G401.6 (cell line): ENCODE data around the gene ACTR2.

Experiments used
- FAIRE-seq: peaks from 2 replicates; lab custom pipeline; 2012; peaks lifted over from hg19 to GRCh38; lab: Jason Lieb, UNC

ACTR2 gene

GRCh38 chr2:65281627-65282351 lies 54.2 kb downstream of the ACTR2 start:
- no peak for FAIRE-seq

DNA sequence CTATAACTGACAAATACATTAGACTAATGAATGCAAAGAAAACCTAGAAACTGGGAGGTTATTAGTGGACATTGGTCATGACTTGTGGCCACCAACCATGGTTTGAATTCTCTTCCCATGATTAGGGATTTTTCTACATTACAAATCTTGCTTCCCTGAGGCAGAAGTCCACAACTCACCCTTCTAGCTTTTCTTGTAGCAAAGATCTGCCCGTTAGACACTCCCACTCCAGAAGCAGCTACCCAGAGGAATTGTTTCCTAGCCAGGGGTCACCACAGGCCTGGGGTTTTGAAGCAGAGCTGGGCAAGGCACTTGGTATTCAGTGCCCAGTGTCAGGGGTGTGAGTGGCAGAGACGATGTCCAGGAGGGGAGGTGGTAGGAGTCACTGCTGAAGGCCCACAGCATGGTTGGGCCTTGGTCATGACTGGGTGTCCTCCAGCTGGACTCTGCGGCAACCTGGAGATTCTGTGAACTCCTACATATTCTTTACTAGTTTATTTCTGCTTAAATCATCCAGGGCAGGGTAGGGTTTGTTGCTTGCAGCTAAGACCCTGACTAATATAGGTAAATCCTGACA lies 54.9 kb downstream of the ACTR2 start:
- no peak for FAIRE-seq

DNA sequence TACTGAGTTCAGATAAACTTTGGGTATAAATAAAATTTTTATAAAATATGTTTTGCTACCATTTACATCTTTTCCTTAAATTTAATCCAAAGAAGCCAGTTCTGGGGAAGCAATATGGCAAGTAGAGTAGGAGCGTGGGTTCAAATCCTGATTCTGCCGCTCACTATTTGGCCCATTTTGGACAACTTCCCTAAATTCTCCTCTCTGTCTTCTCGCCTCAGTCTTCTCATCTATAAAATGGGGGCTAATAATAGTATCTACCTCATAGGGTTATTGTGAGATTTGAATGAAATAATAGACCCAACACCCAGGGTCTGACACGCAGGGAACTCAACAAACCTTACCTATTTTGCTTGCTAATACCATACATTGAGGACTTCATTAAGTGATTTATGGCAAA lies 59.7 kb downstream of the ACTR2 start:
- no peak for FAIRE-seq

GRCh38 chr2:65291216-65292105 lies 63.8 kb downstream of the ACTR2 start:
- FAIRE-seq: no peak

DNA sequence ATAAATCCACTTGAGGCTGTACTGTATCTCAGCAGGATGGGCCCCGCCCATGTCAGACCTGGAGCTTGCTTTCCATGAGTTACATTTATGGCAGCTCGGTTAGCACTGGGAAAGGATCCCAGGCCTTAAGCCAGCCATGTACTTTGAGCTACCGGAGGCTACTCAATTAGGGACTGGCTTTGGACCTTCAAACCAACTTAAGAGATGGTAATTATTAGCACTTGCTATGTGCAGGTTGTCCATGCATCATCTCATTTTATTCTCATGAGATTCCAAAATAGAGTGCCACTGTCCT lies 64.4 kb downstream of the ACTR2 start:
- no peak for FAIRE-seq

- no peak for FAIRE-seq
These were observed 64.9 kb downstream of the ACTR2 start for GRCh38 chr2:65292461-65293011.

DNA sequence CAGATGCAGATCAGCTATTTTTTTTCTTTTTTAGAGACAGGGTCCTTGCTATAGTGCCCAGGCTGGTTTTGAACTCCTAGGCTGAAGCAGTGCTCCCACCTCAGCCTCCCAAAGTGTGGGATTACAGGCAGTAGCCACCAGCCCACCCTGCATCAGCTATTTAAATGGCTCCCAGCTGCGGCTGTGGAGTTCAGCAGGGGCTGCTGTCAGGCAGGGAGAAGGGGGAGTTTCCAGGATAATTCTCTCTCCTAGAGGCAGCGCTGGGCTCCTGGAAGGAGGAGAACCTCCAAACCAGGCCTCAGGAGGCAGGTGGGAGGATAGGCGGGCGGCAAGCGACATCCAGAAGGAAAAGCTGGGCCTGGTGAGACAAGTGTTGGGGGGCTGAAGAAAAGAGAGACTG lies 65.7 kb downstream of the ACTR2 start:
- FAIRE-seq: no peak

- no peak for FAIRE-seq
These were observed 66.5 kb downstream of the ACTR2 start for GRCh38 chr2:65294136-65294535.

GRCh38 chr2:65294701-65295100 lies 67.1 kb downstream of the ACTR2 start:
- FAIRE-seq: no peak

DNA sequence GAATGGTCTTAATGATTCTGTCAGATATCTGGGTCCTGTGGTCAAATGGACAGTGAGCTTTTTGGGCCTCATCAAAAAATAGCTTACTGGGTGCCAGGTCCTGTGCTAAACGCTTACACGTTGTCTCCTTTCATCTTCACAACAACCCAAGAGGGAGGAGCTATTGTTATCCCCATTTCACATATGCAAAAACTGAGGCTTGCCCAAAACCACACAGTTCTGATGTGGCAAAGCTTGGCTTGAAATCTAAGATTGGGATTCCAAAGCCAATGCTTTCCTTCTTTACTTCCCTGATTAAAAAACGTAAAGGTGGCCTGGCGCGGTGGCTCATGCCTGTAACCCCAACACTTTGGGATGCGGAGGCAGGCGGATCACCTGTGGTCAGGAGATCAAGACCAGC lies 69.3 kb downstream of the ACTR2 start:
- FAIRE-seq: no peak

GRCh38 chr2:65297544-65297943 lies 69.9 kb downstream of the ACTR2 start:
- no peak for FAIRE-seq

- FAIRE-seq: no peak
These were observed 70.5 kb downstream of the ACTR2 start for GRCh38 chr2:65298089-65298488.

DNA sequence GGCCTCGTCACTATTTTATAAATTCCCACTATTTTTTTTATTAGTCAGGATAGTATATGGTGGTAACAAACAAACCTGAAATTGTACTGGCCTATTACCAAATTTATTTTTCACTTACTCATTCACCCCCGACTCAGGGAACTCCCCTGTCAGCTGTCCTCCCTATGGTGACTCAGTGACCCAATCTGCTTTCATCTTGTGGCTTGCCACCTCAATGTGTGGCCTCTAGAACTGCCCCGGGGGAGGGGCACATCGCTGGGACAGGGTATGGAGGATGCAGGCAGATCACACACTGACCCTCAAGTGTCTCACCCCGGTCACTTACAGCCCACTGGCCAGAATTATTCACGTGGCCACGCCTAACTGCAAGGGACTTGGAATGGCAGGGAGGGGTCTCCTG lies 71.6 kb downstream of the ACTR2 start:
- FAIRE-seq: no peak

GRCh38 chr2:65300134-65300760 lies 72.6 kb downstream of the ACTR2 start:
- FAIRE-seq: no peak

DNA sequence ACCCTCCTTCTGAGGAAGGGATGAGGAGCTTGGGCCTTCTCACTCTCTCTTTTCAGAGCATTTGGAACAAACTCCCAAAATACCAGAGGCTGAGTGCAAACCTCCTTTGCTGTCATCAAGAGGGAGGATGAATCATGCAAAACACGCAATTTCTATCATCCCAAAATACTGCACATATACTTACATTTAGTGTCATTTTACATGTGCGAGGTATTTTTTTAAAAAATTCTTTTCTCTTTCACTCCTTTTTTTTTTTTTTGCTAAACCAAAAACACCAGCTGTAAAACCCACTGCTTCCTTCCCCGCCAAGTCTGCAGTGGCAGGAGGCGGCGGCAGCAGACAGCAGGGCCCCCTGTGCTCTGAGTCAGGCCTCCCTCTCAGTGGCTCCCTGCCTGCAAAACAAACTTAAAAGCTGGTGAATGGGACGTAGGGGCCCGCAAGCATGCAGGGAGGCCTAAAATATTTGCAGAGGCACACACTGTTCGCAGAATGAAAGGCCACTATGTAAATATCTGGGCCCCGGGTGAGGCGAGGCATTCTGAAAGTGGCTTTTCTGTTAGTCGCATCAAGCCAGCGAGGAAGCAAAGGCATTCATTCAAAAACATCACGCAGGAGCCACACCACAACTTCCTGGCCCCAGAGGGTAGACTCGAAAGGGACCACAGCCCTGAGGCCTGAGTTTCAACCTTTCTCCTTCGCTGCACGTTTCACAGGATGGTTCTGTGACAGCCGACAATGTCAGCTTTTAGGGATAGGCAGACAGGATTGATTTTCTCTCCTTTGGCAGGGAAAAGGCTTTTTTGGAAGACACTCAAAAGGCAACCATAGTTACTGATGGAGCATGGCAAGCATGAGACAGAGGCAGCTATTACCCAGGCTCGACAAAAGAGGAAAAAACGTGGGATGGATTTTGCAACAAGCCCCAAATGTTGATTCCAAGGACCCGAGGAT lies 73.4 kb downstream of the ACTR2 start:
- FAIRE-seq: no peak

DNA sequence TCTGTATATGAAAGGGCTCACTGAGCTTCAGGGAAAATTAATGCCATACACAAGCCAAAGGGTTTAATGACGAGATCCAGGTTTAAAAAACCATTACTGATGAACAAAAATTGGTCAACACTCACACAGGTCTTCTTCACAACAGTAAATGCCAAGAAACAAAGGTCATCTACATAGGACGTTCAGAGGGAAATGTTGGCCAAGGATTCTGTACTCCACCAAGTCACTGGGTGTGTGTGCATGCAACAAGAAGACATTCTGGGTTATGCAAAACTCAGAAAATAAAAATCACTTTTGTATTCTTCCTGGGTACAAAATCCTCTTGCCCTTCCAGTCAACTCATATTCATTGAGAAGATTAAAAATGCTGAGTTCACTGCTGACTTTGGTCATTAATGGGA lies 78.3 kb downstream of the ACTR2 start:
- FAIRE-seq: no peak

- no peak for FAIRE-seq
These were observed 82.1 kb downstream of the ACTR2 start for GRCh38 chr2:65309699-65310098.

DNA sequence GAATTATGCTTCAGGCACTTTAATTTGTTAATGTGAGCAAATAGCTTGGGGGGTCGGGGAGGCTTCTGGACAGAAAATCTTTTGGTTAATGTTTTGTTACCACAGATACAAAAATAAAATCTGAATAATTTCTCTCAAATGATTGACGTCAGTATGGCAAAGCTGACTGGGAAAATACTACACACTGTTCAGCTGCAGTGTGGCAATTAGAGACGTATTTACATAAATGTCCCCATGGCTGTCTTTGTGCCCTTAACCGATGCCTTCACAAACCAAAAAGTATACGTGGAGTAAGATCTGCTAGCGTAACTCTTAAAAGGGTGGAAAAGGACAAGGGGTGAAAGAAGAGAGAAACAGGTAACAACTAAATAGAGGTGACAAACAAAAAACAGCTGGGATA lies 83.4 kb downstream of the ACTR2 start:
- FAIRE-seq: no peak

GRCh38 chr2:65311596-65311995 lies 84.0 kb downstream of the ACTR2 start:
- FAIRE-seq: no peak

- no peak for FAIRE-seq
These were observed 85.7 kb downstream of the ACTR2 start for GRCh38 chr2:65313126-65313953.

GRCh38 chr2:65313954-65314256 lies 86.3 kb downstream of the ACTR2 start:
- no peak for FAIRE-seq
